NCI-H1694 treated with DMSO at 0.1 percent for 48 hours (cell line): ENCODE measurements around the gene GPATCH8.
"Not testable (repeated sequence)": the region's sequence is repeated elsewhere in the genome, so short reads cannot be mapped to it uniquely, and the experiment has no call there.

Experiments
- DNase-seq: peaks from one replicate; lab custom pipeline; 2025; lab: John Stamatoyannopoulos, UW

Gene GPATCH8

DNA sequence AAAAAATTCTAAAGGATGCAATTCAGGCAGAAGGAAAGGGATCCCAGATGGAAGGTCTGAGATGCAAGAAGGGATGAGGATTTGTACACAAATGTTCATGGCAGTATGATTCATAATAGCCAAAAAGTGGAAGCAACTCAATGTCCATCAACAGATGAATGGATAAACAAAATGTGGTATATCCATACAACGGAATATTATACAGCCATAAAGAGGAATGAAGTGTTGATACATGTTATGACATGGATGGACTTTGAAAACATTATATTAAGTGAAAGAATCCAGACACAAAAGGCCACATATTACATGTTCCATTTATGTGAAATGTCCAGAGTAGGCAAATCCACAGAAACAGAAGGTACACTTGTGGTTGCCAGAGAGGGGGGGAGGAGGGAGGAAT is 23.9 kb upstream of the GPATCH8 start:
- no peak for DNase-seq

DNA sequence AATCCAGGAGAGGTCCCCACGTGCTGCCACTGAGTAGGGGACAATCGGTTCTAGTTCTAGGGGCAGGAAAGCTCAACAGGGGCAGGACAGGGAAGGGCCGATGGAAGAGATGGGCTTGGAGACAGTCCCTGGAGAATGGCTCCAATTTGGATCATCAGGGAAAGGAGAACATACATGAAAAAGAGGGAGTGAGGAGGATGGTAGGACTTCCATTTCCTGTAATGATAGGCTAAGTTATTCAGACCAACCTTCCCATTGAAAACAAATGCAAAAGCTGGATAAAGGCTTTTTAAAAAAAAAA is 20.4 kb upstream of the GPATCH8 start:
- DNase-seq, result no peak

DNA sequence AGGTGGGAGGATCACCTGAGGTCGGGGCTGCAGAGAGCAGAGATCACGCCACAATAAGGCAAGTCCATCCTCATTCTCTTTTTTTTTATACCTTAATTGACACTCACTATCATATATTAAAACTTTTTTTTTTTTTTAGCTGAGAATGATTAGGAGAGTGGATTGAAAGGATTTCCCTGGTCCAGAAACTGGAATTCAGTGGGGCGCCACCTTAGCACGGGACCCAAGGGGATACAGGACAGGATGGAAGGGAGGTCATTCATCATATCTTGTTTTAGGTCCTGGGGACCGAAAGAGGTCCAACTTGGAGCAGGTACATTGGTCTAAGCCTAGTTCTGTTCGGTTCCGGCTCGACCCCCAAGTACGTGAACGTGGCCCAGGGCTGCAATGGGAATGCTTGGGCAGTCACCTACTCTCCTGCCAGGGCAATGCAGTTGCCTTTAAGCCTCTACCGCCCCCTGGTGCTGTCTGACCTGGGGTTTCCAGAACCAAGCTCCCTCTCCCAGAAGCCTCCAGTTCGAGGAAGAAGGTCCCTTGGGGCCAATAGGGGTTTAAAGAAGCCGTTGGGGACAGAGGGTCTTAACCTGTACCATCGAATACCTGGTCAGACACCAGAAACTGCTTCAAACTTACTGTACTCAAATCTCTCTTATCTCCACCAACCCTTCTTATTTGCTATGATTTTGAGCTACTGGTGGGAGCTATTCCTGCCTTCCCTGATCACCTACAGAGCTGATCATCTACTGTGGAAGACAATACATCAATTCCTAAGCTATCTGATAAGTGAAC is 19.9 kb upstream of the GPATCH8 start:
- peak; percentile 20 for DNase-seq

DNA sequence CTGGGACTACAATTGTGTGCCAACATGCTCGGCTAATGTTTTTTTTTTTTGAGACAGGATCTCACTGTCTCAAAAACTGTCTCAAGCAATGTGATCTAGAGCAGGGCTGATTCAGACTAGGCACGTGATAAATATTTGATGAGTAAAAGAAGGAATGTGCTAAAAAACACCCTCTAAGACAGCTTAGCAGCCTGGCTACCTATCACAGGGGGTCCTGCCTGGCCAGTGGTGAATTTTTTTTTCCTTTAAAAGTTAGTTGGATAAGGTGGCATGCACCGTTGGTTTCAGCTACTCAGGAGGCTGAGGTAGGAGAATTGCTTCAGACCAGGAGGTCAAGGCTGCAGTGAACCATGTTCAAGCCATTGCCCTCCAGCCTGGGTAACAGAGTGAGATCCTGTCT is 14.8 kb upstream of the GPATCH8 start:
- no peak for DNase-seq

DNA sequence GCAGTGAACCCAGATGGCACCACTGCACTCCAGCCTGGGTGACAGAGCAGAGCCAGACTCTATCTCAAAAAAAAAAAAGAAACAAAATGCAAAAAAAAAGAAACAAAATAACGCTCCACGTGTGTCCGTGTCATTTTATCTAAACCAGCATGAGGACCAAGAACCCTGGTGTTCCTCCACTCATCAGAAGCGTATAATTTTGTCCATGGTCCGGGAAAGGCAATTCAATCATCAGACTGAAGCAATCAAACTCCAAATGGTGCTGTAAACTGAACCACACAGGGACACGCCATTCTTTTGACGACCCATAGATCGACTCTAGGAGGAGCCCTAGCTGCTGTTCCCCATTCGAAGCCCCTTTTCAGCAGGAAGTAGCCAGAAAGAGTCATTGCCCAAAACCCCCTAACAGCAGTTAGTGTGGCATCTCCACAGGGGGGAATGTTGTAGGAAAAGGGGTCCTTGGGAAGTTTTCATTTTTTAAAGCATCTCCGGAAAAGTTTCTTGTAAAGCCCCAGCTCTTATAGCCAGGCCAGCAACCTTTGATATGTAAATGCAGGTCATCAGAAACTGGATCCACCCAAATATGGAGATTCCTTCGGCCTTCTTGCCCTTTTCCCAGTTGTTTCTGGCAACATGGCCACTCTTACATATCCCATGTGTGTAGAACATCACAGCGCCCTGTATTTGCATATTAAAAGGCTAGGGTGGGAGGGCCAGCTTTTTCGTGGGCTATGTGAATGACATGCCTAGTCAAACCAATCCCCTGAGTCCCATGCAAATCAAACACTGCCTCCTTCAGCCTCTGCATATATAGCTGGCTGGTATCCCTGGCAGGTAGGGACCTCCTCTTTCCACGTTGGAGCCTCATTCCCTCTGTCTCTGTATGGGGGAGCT is 8.3 kb upstream of the GPATCH8 start:
- DNase-seq, result not testable (repeated sequence)

DNA sequence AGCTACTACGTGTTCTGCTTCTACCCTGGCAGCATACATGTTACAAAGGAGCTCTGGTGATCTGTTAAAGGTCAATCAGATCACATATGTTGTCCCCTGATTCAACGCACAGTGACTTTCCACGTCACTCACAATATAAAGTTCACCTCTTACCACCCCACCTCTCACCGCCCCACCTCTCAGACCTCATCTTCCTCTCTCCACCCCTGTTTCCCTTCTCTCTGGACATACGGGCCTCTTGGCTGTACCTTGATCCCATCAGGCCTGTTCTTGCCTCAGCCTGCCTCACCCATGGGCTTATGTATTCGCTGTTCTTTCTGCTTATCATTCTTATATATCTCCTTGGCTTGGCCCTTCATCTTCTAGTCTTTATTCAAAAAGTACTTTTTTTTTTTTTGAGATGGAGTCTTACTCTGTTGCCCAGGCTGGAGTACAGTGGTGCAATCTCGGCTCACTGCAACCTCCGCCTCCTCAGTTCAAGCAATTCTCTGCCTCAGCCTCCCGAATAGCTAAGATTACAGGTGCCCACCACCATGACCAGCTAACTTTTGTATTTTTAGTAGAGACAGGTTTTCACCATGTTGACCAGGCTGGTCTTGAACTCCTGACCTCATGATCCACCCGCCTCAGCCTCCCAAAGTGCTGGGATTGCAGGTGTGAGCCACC is 3.9 kb upstream of the GPATCH8 start:
- not testable (repeated sequence) for DNase-seq

DNA sequence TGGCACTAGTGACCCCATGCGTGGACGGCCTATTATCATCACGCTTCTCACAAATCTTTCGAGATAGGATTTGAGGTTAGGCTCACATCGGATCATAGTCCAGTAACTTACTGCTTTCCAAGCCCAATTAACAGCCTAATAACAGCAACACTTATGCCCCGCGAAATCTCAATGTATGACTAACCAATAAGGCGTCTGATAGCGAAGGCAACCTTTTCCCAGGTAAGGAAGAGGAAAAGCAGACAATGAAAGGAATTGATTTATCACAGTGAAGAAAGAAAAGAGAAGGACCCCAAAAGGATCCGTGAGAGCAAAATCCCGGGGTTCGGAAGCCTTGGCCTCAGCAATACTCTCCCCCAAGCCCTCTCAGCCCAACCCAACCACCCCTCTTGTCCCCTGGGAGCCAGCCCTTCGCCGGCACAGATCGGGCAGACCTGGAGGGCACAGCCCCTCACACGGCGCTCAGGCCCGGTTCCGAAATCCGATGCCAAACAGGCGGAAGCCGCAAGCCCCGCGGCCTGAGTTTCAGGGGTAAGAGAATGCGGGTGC is 534 bp downstream of the GPATCH8 start:
- no peak for DNase-seq

DNA sequence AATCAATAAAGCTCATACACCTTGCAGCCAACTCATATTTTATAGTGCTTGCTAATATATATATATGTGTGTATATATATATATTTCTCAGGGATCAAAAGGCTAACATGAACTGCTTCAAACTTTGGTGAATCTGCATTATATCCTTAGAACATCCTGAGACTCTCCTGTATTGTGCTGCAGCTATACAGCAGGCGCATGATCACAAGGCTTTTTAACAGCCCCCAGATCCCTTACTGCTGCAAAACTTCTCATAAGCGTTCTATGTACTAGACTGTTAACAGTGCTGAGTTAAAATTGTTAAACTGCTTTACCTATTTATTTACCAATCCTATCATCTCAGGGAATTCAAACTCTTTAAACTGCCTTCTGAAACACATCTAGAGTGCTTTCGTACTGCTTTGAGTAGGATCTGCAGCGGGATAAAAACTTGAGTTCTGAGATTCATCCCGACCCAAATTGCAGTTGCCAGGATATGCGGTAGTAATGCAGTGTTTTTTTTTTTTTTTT is 1.3 kb downstream of the GPATCH8 start:
- DNase-seq, result no peak

DNA sequence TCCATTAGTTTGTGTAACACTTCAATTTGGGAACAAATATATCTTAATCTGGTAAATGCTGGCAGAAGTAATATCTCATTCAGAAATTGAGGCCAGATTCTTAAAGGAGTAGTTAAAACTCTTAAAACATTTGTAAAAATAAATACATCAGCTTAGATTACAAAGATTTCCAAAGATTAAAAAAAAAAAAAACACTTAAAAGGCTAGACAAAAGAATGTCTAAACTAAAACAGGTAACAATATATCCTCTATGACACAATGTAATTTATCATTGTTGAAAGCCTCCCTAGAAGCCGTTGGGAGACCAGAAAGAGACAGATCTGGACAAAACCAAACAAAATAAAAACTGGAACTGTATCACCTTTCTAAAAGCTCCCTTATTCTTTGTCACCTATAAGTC is 3.5 kb downstream of the GPATCH8 start:
- DNase-seq, result no peak

DNA sequence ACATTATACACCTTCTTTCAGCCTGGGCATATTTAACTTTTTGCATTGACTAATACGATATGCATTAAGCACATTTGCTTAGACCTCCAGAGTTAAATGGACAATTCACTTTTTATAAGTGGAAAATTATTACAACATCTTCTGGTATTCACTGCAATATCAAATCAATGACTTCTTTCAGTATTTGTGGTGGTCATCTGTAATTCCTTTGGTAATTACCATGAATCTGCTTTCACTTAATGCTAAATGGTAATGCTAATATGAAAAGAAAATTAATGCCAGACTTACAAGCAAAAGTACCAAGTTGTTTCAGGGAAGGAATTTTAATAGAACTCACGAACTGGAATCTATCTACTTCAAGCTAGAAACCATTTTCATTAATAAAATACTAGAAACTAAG is 6.4 kb downstream of the GPATCH8 start:
- no peak for DNase-seq

DNA sequence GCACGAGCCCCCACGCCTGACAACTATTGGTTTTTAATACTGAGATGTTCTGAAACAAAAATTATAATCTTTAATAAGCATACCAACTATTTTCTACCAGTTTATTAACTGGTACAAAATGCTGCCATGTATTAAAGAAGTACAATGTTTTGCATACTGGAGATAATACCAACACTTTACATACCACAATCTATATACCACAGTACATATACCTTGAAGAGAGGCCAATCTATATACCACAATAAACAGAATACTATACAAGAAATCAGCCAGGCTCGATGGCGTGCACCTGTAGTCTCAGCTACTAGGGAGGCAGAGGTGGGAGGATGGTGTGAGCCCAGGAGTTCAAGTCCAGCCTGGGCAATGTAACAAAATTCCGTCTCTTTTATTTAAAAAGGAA is 9.9 kb downstream of the GPATCH8 start:
- no peak for DNase-seq

DNA sequence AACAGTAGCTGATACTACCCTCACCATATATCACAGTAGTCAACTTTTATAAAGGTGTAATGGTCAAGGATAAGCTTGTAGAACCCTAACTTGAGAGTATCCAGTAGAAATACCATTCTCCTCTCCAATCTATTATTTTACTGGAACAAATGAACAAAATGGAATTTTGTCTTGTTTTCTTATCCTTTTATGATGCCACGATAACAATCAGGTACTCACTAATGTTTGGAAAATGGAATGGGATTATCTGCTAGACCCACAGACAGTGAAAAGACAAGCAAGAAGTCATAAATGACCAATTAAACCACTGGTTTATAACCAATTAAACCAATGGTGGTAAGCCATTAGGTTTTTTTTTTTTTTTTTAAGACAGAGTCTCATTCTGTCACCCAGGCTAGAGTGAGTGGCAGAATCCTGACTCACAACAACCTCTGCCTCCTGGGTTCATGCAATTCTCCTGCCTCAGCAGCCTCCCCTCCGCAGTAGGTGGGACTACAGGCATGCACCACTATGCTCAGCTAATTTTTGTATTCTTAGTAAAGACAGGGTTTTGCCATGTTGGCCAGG is 10.4 kb downstream of the GPATCH8 start:
- DNase-seq, result no peak

DNA sequence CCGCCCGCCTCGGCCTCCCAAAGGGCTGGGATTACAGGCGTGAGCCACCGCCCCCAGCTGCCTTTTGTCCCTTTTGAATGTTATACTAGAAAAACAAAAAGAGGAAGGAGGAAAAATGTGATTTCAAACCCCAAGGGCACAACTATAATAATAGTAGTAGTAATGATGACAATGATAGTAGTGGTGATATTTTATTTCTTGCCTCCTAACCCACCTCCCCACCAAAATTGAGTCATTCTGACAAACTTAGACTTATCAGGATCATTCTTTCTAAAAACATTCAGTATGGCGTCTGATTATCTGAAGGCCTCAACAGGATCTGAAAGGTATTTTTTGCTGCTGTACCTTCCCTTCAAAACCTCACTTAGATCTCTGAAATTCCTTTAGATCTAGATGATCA is 13.6 kb downstream of the GPATCH8 start:
- DNase-seq, result no peak

DNA sequence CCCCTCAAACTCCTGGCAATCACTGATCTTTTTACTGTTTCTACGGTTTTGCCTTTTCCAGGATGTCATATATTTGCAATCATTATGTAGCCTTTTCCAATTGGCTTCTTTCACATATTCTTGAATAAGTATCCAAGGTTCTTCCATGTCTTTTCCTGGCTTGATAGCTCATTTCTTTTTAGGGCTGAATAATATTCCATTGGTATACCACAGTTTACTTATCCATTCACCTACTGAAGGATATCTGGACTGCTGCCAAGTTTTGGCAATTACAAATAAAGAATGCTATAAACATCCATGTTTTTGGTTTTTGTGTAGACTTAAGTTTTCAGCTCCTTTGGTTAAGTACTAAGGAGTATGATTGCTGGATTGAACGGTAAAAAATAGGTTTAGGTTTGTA is 16.0 kb downstream of the GPATCH8 start:
- DNase-seq, result no peak

DNA sequence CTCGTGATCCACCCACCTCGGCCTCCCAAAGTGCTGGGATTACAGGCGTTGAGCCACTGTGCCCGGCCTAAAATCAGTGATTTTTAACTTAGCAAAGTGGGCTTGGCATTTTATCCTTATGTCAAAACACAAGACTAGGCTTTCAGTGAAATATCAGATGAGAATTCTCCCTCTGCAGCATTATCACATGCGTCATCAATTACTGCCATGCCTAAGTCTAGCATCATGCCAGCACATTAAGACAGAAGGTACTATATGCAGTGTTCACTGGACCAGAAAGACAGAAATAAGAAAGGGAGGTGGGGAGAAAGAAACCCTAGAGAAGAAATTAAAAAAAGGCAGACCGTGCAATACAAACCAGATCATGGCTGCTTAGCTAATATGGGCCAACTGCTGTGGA is 29.8 kb downstream of the GPATCH8 start:
- DNase-seq, result no peak

DNA sequence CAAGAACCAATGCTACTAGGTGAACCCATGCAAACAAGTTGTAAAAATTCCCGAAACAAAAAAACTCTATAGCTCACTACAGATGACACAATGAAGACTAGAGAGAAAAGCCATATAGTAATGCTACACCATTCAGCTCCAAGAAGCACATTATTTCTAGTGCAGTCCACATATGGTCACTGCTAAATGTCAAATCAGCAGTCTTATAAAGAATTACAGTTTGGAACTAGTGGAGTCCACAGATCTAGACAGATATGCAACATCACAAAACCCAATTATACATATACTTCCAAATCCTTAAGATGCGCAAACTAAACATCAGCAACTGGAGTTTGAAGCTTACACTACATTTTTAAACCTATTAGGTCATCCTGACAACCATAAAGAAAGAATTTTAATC is 33.5 kb downstream of the GPATCH8 start:
- DNase-seq, result no peak

DNA sequence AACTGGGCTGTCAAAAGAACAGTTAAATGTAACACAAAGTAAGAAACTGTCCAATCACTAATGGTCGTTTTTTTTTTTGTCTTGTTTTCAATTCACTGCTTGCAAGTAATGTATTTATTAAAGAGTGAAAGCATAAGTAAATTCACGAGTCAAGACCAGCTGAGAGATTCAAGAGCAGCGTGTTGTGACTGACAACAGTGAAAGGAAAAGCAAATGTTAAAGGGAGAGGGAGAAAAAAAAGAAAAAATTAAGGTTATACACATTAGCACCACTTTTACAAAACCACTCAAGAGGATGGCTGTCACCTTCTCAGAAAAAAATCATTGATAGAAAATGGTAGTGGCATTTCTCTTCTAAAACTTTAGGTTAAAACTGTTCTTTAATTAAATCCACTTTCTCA is 36.1 kb downstream of the GPATCH8 start:
- no peak for DNase-seq

DNA sequence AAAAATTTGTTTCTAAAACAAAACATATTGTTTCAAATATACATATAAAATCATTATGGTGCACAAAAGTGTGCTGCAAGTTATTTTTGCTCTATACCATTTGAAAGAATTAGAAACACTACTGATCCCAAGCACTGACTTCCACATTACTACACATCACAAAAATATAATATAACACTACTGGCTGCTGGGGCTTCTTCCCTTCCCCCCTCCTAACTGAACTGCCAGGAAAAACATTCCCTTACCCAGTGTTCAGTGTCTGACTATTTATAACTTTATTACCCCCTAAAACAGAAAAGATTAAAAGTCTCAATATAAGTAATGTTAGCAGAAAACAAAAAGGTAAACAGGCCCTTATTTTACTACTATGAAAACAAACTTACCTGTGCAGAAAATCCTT is 36.9 kb downstream of the GPATCH8 start:
- no peak for DNase-seq

DNA sequence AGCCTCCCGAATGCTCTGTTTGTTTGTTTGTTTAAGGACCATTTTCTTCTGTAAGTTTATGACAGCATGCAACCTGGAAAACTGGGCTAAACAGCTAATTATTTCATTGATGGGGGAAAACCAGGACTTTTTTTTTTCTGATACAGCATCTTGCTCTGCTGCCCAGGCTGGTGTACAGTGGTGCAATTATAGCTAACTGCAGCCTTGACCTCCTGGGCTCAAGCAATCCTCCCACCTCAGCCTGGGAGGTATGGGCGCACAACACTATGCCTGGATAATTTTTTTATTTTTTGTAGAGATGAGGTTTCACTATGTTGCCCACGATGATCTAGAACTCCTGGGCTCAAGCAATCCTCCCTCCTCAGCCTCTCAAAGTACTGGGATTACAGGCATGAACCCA is 37.3 kb downstream of the GPATCH8 start:
- no peak for DNase-seq

DNA sequence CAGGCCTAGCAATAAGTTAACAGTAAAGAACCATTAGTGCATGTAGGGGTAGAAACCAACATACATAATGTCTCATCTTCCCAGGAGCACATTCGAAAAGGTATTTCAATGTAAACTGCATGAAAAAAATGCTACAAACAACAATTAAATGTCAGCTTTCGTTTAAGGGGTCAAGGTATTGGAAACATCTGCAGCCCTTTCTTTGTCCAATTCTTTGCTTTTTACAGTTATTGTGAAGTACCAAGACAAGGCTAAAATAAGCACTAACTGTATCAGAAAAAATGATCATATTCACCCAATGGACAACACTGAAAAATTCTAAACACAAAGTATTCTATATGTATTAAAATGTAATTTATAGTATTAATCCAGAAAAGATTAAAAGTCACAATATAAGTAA is 37.9 kb downstream of the GPATCH8 start:
- DNase-seq, result no peak

DNA sequence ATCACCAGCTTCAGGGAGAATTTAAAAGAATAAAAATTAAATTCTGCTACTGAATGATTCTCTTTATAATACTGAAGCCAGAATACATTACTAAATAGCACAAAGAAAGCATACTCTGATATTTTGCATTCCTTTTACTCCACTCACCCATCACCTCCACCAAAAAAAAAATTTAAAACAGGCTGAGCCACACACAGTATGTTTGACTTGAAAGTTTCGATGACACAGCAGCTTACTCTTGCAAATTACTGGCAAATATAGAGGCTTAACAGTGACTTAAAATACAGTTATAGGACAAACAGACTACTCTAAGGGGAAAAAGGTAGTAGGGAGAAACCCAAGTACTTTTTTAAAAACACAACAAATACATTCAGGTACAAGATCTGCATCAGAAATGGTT is 39.2 kb downstream of the GPATCH8 start:
- DNase-seq, result no peak

DNA sequence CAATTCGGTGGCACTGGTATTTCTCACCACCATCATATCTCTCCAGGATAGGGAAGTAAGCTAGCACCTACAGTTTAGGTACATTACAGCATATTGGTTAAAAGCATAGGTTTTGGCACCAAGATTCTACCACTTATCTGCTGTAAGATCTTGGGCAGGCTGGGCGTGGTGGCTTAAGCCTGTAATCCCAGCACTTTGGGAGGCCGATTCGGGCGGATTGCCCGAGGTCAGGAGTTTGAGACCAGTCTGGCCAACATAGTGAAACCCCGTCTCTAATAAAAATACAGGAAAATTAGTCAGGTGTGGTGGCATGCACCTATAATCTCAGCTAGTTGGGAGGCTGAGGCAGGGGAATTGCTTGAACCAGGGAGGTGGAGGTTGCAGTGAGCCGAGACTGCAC is 51.4 kb downstream of the GPATCH8 start:
- no peak for DNase-seq
